Uterine smooth muscle cell (primary cell): ENCODE results near the gene OOEP. TPM values are rescaled to one million over a fixed set of nuclear protein-coding genes. Genes with fewer than 3 reads are reported as not detected.

Experiments
- total RNA-seq: library from RNA; depleted of rRNA; stranded (reverse); fragments of >200 nt; gene quantifications from 2 replicates; pipeline ENCODE4 v1.2.3, GENCODE V29; 2014

The OOEP gene
- total RNA-seq, result not detected in 2 replicates

DNA sequence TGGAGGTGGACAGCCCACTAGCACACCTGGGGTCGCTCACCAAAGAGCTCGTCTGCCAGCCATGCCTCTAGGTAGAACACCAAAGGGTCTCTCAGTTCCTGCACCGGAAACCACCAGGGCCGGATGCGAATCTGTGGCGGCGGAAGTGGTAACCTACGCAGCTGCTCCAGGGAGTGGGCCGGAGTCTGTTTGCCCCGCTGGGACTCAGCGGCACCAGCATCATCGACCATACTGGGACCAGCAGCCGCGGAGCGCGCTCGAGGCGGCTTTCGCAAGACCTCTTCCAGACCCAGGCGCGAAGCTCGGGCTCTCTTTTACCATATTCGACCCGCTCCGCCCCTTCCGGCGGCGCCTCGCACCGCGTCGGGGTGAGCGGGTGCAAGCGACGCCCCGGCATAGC, at the start of gene OOEP:
TSS of gene OOEP (minus strand) at position 335 of the 400 bp plus-strand sequence. CDS start at position 230, 105 bp downstream.

DNA sequence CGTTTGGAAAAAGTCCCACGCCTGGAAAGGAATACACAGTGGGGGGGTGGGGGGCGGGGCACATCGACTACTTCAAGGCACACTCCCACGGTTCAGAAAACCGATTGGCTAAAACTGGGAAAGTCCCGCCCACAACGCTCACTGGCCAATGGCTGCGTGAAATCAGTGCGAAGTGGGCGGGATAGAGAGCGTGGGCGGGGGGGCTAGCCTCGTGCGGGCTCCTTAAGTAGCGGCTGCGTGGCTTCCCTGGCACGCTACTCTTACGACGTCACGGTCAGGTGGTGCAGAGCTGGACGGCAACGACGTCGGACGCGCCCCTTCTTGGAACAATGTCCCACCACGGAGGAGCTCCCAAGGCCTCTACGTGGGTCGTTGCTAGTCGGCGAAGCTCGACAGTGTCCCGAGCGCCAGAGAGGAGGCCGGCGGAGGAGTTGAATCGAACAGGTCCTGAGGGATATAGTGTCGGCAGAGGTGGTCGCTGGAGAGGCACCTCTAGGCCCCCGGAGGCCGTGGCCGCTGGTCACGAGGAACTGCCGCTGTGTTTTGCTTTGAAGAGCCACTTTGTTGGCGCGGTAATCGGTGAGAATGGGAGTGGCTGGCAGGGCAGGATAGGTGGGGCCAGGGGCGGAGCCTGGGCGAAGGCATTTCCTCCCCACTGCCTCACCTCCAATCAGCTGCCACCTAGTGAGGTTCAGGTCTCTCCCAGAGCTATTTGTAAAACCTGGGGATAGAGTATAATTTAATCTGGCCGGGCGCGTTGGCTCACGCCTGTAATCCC, 25.1 kb upstream of the OOEP start, which contains the start of gene DDX43:
TSS of gene DDX43 (plus strand) at position 252 of the 778 bp plus-strand sequence. CDS start at position 330, 78 bp downstream.

DNA sequence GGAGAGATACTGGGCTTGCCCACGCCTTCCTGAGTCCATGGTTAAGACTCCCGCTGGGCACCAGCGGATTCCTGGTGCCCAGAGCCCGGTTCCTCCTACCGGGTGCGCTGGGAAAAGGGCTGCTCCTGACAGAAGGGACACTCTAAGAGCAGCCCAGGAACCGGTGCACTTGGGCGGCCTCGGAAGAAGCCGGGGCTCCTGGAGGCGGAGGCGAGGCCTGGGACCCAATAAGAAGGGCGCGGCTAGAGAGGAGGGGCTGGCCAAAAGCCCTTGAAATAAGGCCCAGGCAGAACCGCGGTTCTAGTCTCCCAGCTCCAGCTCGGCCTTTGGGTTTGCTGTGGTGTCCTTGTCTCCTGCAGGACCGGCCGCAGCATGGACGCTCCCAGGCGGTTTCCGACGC, 7.3 kb downstream of the OOEP start, which contains the start of gene KHDC3L:
TSS of gene KHDC3L (plus strand) at position 301 of the 400 bp plus-strand sequence. CDS start at position 373, 72 bp downstream.

DNA sequence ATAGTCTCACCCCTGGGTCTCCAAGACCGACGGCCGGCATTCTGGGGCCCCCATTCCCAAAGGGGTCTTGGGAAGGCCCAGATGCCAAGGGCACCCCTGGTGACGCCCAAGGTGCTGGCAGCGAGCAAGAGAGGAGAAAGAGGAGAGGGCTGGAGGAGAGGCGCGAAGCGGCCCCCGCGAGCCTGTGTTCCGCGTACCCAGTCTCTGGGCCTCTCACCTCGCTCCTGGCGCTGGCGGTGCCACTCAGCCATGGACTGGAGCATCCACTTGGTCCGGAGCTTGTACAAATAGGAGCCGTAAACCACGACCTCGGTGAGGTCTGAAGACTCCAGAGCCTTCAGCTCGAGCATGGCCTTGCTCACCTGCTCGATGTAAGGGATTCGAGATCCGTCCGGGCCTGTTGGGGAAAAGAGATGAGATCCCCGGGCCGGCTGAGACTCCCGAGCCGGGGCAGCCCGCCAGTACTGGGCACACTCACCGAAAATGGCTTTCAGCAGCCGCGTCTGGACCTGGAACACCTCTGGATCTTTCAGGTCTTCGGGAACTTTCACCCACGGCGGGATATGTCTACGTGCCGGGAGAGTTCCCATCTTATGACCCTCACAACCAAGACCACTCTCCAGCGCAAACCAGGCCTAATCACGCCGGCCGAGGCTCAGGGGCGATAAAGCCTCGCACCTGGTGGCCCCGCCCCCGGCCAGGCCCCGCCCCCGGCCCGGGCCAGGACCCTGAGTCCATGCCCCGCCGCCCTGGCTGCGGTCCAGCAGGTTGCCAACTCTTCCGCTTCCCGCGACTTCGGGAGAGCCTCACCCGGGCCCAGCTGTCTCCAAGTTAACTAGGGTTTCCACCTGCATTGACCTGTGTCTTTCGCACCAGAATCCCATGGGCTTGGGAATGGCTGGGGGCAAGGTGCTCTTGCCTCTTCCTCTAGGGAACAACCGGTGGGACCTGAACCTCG, 15.8 kb downstream of the OOEP start, which contains the start of gene DPPA5:
TSS of gene DPPA5 (minus strand) at position 641 of the 958 bp plus-strand sequence. CDS start at position 590, 51 bp downstream.

Other genes starting within 250 kb of the OOEP start
- 0.50 TPM in 1 of 2 replicates, not detected in the other for gene KHDC1L, start 144.4 kb downstream of the OOEP start, total RNA-seq
- 3.9 and 6.2 TPM in 2 replicates for gene KHDC1, start 106.7 kb downstream of the OOEP start, total RNA-seq
- not detected in 2 replicates for gene DPPA5, start 15.6 kb downstream of the OOEP start, total RNA-seq
- 0.12 TPM in 1 of 2 replicates, not detected in the other for gene KHDC3L, start 7.2 kb downstream of the OOEP start, total RNA-seq
- under 0.01 and 2.7 TPM in 2 replicates for gene DDX43, start 24.9 kb upstream of the OOEP start, total RNA-seq
- 6.1 and 7.4 TPM in 2 replicates for gene CGAS, start 82.4 kb upstream of the OOEP start, total RNA-seq
- 43.4 and 51.1 TPM in 2 replicates for gene MTO1, start 91.8 kb upstream of the OOEP start, total RNA-seq
- gene EEF1A1, start 151.1 kb upstream of the OOEP start, total RNA-seq, result 18,177 and 24,670 TPM in 2 replicates